Astrocyte of the spinal cord (primary cell): ENCODE data around the gene SLC22A3.
"Not testable (repeated sequence)": the region's sequence is repeated elsewhere in the genome, so short reads cannot be mapped to it uniquely, and the experiment has no call there.

ENCODE experiments used
- DNase-seq: peaks from one replicate; pipeline ENCODE4 v3.0.0; 2011; ENCODE audit warnings: low read depth, low spot score
- H3K4me3 ChIP-seq: 2 replicates; pipeline ENCODE4 v1.5.1; 2011; ENCODE audit warnings: low read depth, mild to moderate bottlenecking, low read length, moderate library complexity
- CTCF ChIP-seq: IDR thresholded peaks from 2 replicates; pipeline ENCODE4 v1.5.1; 2012; ENCODE audit warnings: low read depth, mild to moderate bottlenecking, low read length, inconsistent platforms
- in situ Hi-C: cut with HindIII; loops from 2 replicates; pipeline ENCODE4 v1.10.0; 2017; ENCODE audit warnings: low sequenced_read_pairs

The SLC22A3 gene

GRCh38 chr6:160442151-160442550 lies 94.0 kb downstream of the SLC22A3 start:
- no peak overlapping the region for H3K4me3 ChIP-seq
- in situ Hi-C loops = no loop called here
- no peak for DNase-seq
- TF ChIP-seq CTCF = no peak

GRCh38 chr6:160445130-160445529 lies 97.0 kb downstream of the SLC22A3 start:
- DNase-seq = no peak
- no peak for TF ChIP-seq CTCF
- in situ Hi-C loops = no loop called here
- H3K4me3 ChIP-seq = no peak overlapping the region

GRCh38 chr6:160447350-160447749 lies 99.2 kb downstream of the SLC22A3 start:
- DNase-seq = no peak
- in situ Hi-C loops = no loop called here
- no peak for TF ChIP-seq CTCF
- no peak overlapping the region for H3K4me3 ChIP-seq

- in situ Hi-C loops, H3K4me3 ChIP-seq, DNase-seq: not testable (repeated sequence)
Measured at GRCh38 chr6:160449787-160450186, 101.6 kb downstream of the SLC22A3 start.

GRCh38 chr6:160450849-160451248 lies 102.7 kb downstream of the SLC22A3 start:
- H3K4me3 ChIP-seq = no peak overlapping the region
- no peak for TF ChIP-seq CTCF
- in situ Hi-C loops = no loop called here
- DNase-seq = no peak

GRCh38 chr6:160454303-160454702 lies 106.1 kb downstream of the SLC22A3 start:
- DNase-seq = no peak
- H3K4me3 ChIP-seq = no peak overlapping the region
- TF ChIP-seq CTCF = no peak
- in situ Hi-C loops = no loop called here

GRCh38 chr6:160455081-160455480 lies 106.9 kb downstream of the SLC22A3 start:
- H3K4me3 ChIP-seq = no peak overlapping the region
- no peak for DNase-seq
- in situ Hi-C loops = no loop called here
- no peak for TF ChIP-seq CTCF
